ENCODE measurements around the gene RNF44. TPM values are rescaled to one million over a fixed set of nuclear protein-coding genes. Genes with fewer than 3 reads are reported as not detected.

Gene RNF44
- total RNA-seq, 1 donor from 2014 or later: 9.5 TPM

Small RNA genes lying within 50 kb of the gene (small RNA-seq; reads per million reads assigned to genes)
- gene RF00019 (ENCODE audit: low replicate concordance) (not detected), gene RN7SL684P (ENCODE audit: low replicate concordance) (not detected)

Other genes with a start within 250 kb of the RNF44 start
- gene KIAA1191, start 175.6 kb downstream of the RNF44 start, total RNA-seq: 41.9 TPM
- gene ARL10, start 171.9 kb downstream of the RNF44 start, total RNA-seq: 12.3 TPM
- gene NOP16, start 148.8 kb downstream of the RNF44 start, total RNA-seq: 11.6 TPM
- 69.9 TPM for gene HIGD2A, start 148.7 kb downstream of the RNF44 start, total RNA-seq
- 63.0 TPM for gene CLTB, start 120.9 kb downstream of the RNF44 start, total RNA-seq
- gene FAF2, start 89.0 kb downstream of the RNF44 start, total RNA-seq: 32.4 TPM
- not detected for gene CDHR2, start 11.9 kb upstream of the RNF44 start, total RNA-seq
- gene GPRIN1, start 72.8 kb upstream of the RNF44 start, total RNA-seq: 4.8 TPM
- gene SNCB, start 93.1 kb upstream of the RNF44 start, total RNA-seq: 0.39 TPM
- not detected for gene EIF4E1B, start 93.3 kb upstream of the RNF44 start, total RNA-seq
- 16.6 TPM for gene TSPAN17, start 110.1 kb upstream of the RNF44 start, total RNA-seq

Measured in skin of body (tissue), 2 donors.